ENCODE data around the gene HEXA. TPM values are rescaled to one million over a fixed set of nuclear protein-coding genes. Genes with fewer than 3 reads are reported as not detected.

The HEXA gene
- total and polyA plus RNA-seq, 2 donors (not counting 1 experiment from before 2014, with no cell fraction given): 151 to 182 TPM

DNA sequence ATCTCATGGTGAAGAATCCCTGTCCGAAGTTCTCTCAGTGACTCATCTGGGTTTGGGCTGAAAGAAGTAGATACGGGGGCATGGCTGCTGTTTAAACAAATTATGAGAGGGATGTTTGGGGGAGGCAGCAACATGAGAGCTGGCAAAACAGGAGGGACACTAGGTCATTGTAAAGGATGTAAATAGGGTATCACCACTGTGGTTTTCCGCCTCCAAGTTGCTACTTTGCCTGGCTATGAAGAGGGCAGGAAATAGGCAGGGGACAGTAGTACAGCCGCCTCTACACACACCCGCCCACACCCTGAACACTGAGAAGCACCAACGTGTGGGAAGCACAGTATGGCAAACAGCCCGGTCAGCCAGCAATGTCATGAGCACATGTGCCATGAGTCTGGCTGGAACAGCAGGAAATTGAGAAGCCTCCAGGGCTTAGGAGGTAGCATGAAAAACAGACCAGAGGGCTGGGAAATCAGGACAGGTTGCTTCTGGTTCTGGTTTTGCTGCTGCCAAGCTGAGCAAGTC lies 17.1 kb downstream of the HEXA start:
- H3K9ac ChIP-seq (ENCODE audit: low read length): no peak overlapping the region
- H3K27ac Mint-ChIP-seq: peak overlapping the region; percentile 2
- no peak overlapping the region for H3K4me3 ChIP-seq (ENCODE audit: control extremely low read depth in 1 of 5, extremely low read depth in 1 of 5, insufficient read depth in 1 of 5, low read depth in 2 of 5, low read length in 4 of 5)
- POLR2A ChIA-PET: no interaction called here
- peaks cover 8 to 61% of the 10 kb centered on the region in 2 experiments for H3K36me3 ChIP-seq (replicated peaks in 1 of 2; ENCODE audit: control extremely low read depth in 1 of 2, control insufficient read depth in 1 of 2, extremely low read depth in 1 of 2, insufficient read depth in 2 of 2, low read length in 1 of 2)
- H3K9me3 ChIP-seq (ENCODE audit: control extremely low read depth in 1 of 3, control insufficient read depth in 2 of 3, insufficient read depth in 1 of 3, low read length in 2 of 3): no peaks in the 10 kb centered on the region
- peaks cover 16% of the 10 kb centered on the region for H3K4me1 Mint-ChIP-seq
- H3K79me2 ChIP-seq (ENCODE audit: control insufficient read depth, insufficient read depth, low read length): peaks cover 65% of the 10 kb centered on the region
- DNase-seq (no peak), ATAC-seq (ENCODE audit: low read depth) (no peak)
- CTCF ChIA-PET: no interaction called here
- TF ChIP-seq EZH2 (IDR thresholded peaks at IDR 0.05; ENCODE audit: borderline replicate concordance, insufficient read depth, low read depth, low read length, poor library complexity, severe bottlenecking) (no peak), CTCF (IDR thresholded peaks at IDR 0.05) (no peak)
- intact Hi-C loops (cut with micrococcal nuclease): no loop called here
- WGBS (ENCODE audit: insufficient coverage): 81% methylated on average over 5 of the region's 7 CpGs
- no peak overlapping the region for H3K27ac ChIP-seq (ENCODE audit: low read length in 2 of 2)
- H3K4me2 ChIP-seq (replicated peaks; ENCODE audit: low read depth, low read length, poor library complexity, severe bottlenecking): no peak overlapping the region
- peaks cover 77% of the 10 kb centered on the region for H4K20me1 ChIP-seq (ENCODE audit: control insufficient read depth, insufficient read depth, low read length, poor library complexity, severe bottlenecking)
- H3K27me3 Mint-ChIP-seq: no peaks in the 10 kb centered on the region
- peaks cover 0 to 6% of the 10 kb centered on the region in 2 donors for H3K4me1 ChIP-seq (ENCODE audit: control insufficient read depth in 2 of 2, insufficient read depth in 2 of 2, low read length in 2 of 2)
- H3K9me3 Mint-ChIP-seq (ENCODE audit: insufficient read depth): no peaks in the 10 kb centered on the region
- H3K27me3 ChIP-seq (replicated peaks in 1 of 4; ENCODE audit: control extremely low read depth in 1 of 4, control insufficient read depth in 3 of 4, insufficient read depth in 4 of 4, low read length in 3 of 4): no peaks in the 10 kb centered on the region
- H3K4me3 Mint-ChIP-seq: no peak overlapping the region
- no peak overlapping the region for H2AFZ ChIP-seq (ENCODE audit: insufficient read depth, low read depth, low read length, poor library complexity, severe bottlenecking)

- Mint-ChIP-seq H3K4me1 (peaks cover 16% of the 10 kb centered on the region), H3K27me3 (no peaks in the 10 kb centered on the region), H3K27ac (no peak overlapping the region), H3K9me3 (ENCODE audit: insufficient read depth) (no peaks in the 10 kb centered on the region), H3K4me3 (no peak overlapping the region)
- intact Hi-C loops (cut with micrococcal nuclease): no loop called here
- POLR2A ChIA-PET: no interaction called here
- Histone ChIP-seq H3K27me3 (replicated peaks in 1 of 4; ENCODE audit: control extremely low read depth in 1 of 4, control insufficient read depth in 3 of 4, insufficient read depth in 4 of 4, low read length in 3 of 4) (no peaks in the 10 kb centered on the region), H3K36me3 (replicated peaks in 1 of 2; ENCODE audit: control extremely low read depth in 1 of 2, control insufficient read depth in 1 of 2, extremely low read depth in 1 of 2, insufficient read depth in 2 of 2, low read length in 1 of 2) (peaks cover 8 to 65% of the 10 kb centered on the region in 2 experiments), H3K27ac (ENCODE audit: low read length in 2 of 2) (no peak overlapping the region), H4K20me1 (ENCODE audit: control insufficient read depth, insufficient read depth, low read length, poor library complexity, severe bottlenecking) (peaks cover 72% of the 10 kb centered on the region), H2AFZ (ENCODE audit: insufficient read depth, low read depth, low read length, poor library complexity, severe bottlenecking) (no peak overlapping the region), H3K4me2 (replicated peaks; ENCODE audit: low read depth, low read length, poor library complexity, severe bottlenecking) (no peak overlapping the region), H3K9ac (ENCODE audit: low read length) (no peak overlapping the region), H3K4me1 (ENCODE audit: control insufficient read depth in 2 of 2, insufficient read depth in 2 of 2, low read length in 2 of 2) (peaks cover 0 to 6% of the 10 kb centered on the region in 2 donors), H3K79me2 (ENCODE audit: control insufficient read depth, insufficient read depth, low read length) (peaks cover 59% of the 10 kb centered on the region), H3K9me3 (ENCODE audit: control extremely low read depth in 1 of 3, control insufficient read depth in 2 of 3, insufficient read depth in 1 of 3, low read length in 2 of 3) (no peaks in the 10 kb centered on the region), H3K4me3 (ENCODE audit: control extremely low read depth in 1 of 5, extremely low read depth in 1 of 5, insufficient read depth in 1 of 5, low read depth in 2 of 5, low read length in 4 of 5) (no peak overlapping the region)
- TF ChIP-seq CTCF (IDR thresholded peaks at IDR 0.05): no peak
- no peak for TF ChIP-seq EZH2 (IDR thresholded peaks at IDR 0.05; ENCODE audit: borderline replicate concordance, insufficient read depth, low read depth, low read length, poor library complexity, severe bottlenecking)
- ATAC-seq (ENCODE audit: low read depth): no peak
- no peak for DNase-seq
- 100% methylated on average over 1 of the region's 3 CpGs for WGBS (ENCODE audit: insufficient coverage)
- CTCF ChIA-PET: no interaction called here
Observed at GRCh38 chr15:72358121-72358520, 17.7 kb downstream of the HEXA start.
